HepG2 (cell line): ENCODE results near the gene SYT11. TPM values are rescaled to one million over a fixed set of nuclear protein-coding genes. Genes with fewer than 3 reads are reported as not detected.

Experiments used
- ARNT2 ChIP-seq: sonication (generic); formaldehyde crosslinking; IDR thresholded peaks from 2 replicates; pipeline ENCODE4 v1.8.0; 2022; ENCODE audit warnings: mild to moderate bottlenecking, low read depth, missing genetic modification reagents, moderate library complexity
- BRD4 ChIP-seq: sonication (generic); formaldehyde crosslinking; IDR thresholded peaks from 2 replicates; pipeline ENCODE4 v1.4.0; 2020; ENCODE audit warnings: missing genetic modification reagents
- DMAP1 ChIP-seq: IDR thresholded peaks from 2 replicates; pipeline ENCODE4 v1.6.1; 2016
- HOXA9 ChIP-seq: sonication (generic); formaldehyde crosslinking; IDR thresholded peaks from 2 replicates; pipeline ENCODE4 v1.8.1; 2022; ENCODE audit warnings: missing genetic modification reagents, mild to moderate bottlenecking, moderate library complexity, borderline replicate concordance
- IKZF4 ChIP-seq: sonication (generic); formaldehyde crosslinking; IDR thresholded peaks from 2 replicates; pipeline ENCODE4 v1.5.1; 2020; ENCODE audit warnings: borderline replicate concordance, mild to moderate bottlenecking, low read depth, missing genetic modification reagents; ENCODE audit errors: not compliant biosample characterization
- LCORL ChIP-seq, 2 experiments: fragments of 450-650 bp in 1 of 2; sonication (generic) in 1 of 2; formaldehyde crosslinking in 1 of 2; IDR thresholded peaks; 2 replicates each; pipeline versions ENCODE4 v1.5.0 to v1.6.1; 2017 to 2020; ENCODE audit warnings: antibody characterized with exemption in 1 of 2, missing genetic modification reagents in 1 of 2
- MAZ ChIP-seq, 2 experiments: sonication (generic) in 1 of 2; formaldehyde crosslinking in 1 of 2; IDR thresholded peaks; 2 replicates each; pipeline versions ENCODE4 v1.5.0 to v1.6.1; 2012 to 2020; ENCODE audit warnings: low read depth in 2 of 2, mild to moderate bottlenecking in 2 of 2, borderline replicate concordance in 1 of 2, improper control_type of control experiment in 1 of 2, low read length in 1 of 2, missing genetic modification reagents in 1 of 2, moderate library complexity in 1 of 2
- NR3C1 ChIP-seq: sonication (generic); formaldehyde crosslinking; IDR thresholded peaks from 2 replicates; pipeline ENCODE4 v1.4.0; 2020; ENCODE audit warnings: missing genetic modification reagents
- PPARG ChIP-seq: conservative IDR thresholded peaks from 2 replicates; pipeline ENCODE4 v1.6.1; 2016; ENCODE audit warnings: missing biosample characterization, missing genetic modification reagents
- SATB2 ChIP-seq: sonication (generic); formaldehyde crosslinking; IDR thresholded peaks from 2 replicates; pipeline ENCODE4 v1.5.0; 2020; ENCODE audit warnings: missing genetic modification reagents
- TOE1 ChIP-seq: sonication (generic); formaldehyde crosslinking; IDR thresholded peaks from 2 replicates; pipeline ENCODE4 v1.4.0; 2020; ENCODE audit warnings: mild to moderate bottlenecking, missing genetic modification reagents
- ZBTB37 ChIP-seq: sonication (generic); formaldehyde crosslinking; IDR thresholded peaks from 2 replicates; pipeline ENCODE4 v1.4.0; 2020; ENCODE audit warnings: mild to moderate bottlenecking, missing genetic modification reagents
- ZKSCAN5 ChIP-seq: sonication (generic); formaldehyde crosslinking; IDR thresholded peaks from 2 replicates; pipeline ENCODE4 v1.5.1; 2020; ENCODE audit warnings: mild to moderate bottlenecking, missing genetic modification reagents
- ZNF101 ChIP-seq: sonication (generic); formaldehyde crosslinking; IDR thresholded peaks from 2 replicates; pipeline ENCODE4 v1.4.0; 2020; ENCODE audit warnings: mild to moderate bottlenecking, low read depth, missing genetic modification reagents, borderline replicate concordance
- ZNF446 ChIP-seq: sonication (generic); formaldehyde crosslinking; IDR thresholded peaks from 2 replicates; pipeline ENCODE4 v1.5.0; 2020; ENCODE audit warnings: mild to moderate bottlenecking, missing genetic modification reagents
- ZNF564 ChIP-seq: sonication (generic); formaldehyde crosslinking; IDR thresholded peaks from 2 replicates; pipeline ENCODE4 v1.8.1; 2023; ENCODE audit warnings: mild to moderate bottlenecking, missing genetic modification reagents
- ZSCAN25 ChIP-seq: sonication (generic); formaldehyde crosslinking; IDR thresholded peaks from 2 replicates; pipeline ENCODE4 v1.8.0; 2022; ENCODE audit warnings: mild to moderate bottlenecking, missing genetic modification reagents
- polyA plus RNA-seq, 8 experiments: library from polyadenylated mRNA; depleted of rRNA in 3 of 8; stranded (reverse) in 7 of 8; unstranded in 1 of 8; fragments of >200 nt; fragmentation: Illumina TruSeq in 4 of 8; extraction: Trizol in 4 of 8; gene quantifications; 2 replicates each; pipeline versions ENCODE4 v1.2.1 to v1.2.3, GENCODE V29; 2011 to 2016; ENCODE audit warnings: low read depth in 4 of 8, missing spikeins in 1 of 8, mixed read lengths in 1 of 8; ENCODE audit not compliant: insufficient read depth in 1 of 8
- total RNA-seq, 5 experiments: library from RNA; depleted of rRNA; stranded (reverse); fragments of >200 nt; fragmentation: Illumina TruSeq; extraction: Trizol; gene quantifications; 2 replicates each; pipeline ENCODE4 v1.2.3, GENCODE V29; 2016; ENCODE audit warnings: low read depth in 1 of 5
- TF ChIP-seq, protein P1 (sequence below): sonication (generic); formaldehyde crosslinking; IDR thresholded peaks from 2 replicates; pipeline ENCODE4 v1.4.0; 2020; ENCODE audit warnings: mild to moderate bottlenecking, low read depth, missing genetic modification reagents
- TF ChIP-seq, protein P2 (sequence below): sonication (generic); formaldehyde crosslinking; IDR thresholded peaks from 2 replicates; pipeline ENCODE4 v1.5.0; 2020; ENCODE audit warnings: mild to moderate bottlenecking, missing genetic modification reagents, borderline replicate concordance

Gene SYT11
- total and polyA plus RNA-seq, 2 of the 13 experiments (the other 11 are each of a cell fraction or from before 2014, with no cell fraction given) = 0.22 to 0.59 TPM

GRCh38 chr1:155933591-155934096 lies 74.3 kb downstream of the SYT11 start (continued):
- TF ChIP-seq SATB2 (no peak), TOE1 (CRISPR knock-in tag) (no peak), PPARG (CRISPR knock-in tag) (no peak), NR3C1 (CRISPR knock-in tag) (no peak), IKZF4 (peak; percentile 20), ARNT2 (no peak), ZBTB37 (CRISPR knock-in tag) (0 out of 2 replicates have a peak, but pooled peaks have one; percentile 34), ZNF446 (CRISPR knock-in tag) (no peak), LCORL (IDR thresholded peaks at IDR 0.05) (no peak), LCORL (CRISPR knock-in tag; IDR thresholded peaks at IDR 0.05) (no peak), BRD4 (CRISPR knock-in tag) (no peak), DMAP1 (no peak), ZNF101 (no peak), HOXA9 (CRISPR knock-in tag) (no peak), ZKSCAN5 (CRISPR knock-in tag) (no peak), ZNF564 (no peak), ZSCAN25 (CRISPR knock-in tag) (no peak), MAZ (IDR thresholded peaks at IDR 0.05; ENCODE audit: borderline replicate concordance, low read depth, low read length) (no peak), MAZ (CRISPR knock-in tag; IDR thresholded peaks at IDR 0.05; ENCODE audit: low read depth) (no peak)
- TF ChIP-seq, protein P1, sequence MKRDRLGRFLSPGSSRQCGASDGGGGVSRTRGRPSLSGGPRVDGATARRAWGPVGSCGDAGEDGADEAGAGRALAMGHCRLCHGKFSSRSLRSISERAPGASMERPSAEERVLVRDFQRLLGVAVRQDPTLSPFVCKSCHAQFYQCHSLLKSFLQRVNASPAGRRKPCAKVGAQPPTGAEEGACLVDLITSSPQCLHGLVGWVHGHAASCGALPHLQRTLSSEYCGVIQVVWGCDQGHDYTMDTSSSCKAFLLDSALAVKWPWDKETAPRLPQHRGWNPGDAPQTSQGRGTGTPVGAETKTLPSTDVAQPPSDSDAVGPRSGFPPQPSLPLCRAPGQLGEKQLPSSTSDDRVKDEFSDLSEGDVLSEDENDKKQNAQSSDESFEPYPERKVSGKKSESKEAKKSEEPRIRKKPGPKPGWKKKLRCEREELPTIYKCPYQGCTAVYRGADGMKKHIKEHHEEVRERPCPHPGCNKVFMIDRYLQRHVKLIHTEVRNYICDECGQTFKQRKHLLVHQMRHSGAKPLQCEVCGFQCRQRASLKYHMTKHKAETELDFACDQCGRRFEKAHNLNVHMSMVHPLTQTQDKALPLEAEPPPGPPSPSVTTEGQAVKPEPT (CRISPR knock-in tag) = no peak
- TF ChIP-seq, protein P2, sequence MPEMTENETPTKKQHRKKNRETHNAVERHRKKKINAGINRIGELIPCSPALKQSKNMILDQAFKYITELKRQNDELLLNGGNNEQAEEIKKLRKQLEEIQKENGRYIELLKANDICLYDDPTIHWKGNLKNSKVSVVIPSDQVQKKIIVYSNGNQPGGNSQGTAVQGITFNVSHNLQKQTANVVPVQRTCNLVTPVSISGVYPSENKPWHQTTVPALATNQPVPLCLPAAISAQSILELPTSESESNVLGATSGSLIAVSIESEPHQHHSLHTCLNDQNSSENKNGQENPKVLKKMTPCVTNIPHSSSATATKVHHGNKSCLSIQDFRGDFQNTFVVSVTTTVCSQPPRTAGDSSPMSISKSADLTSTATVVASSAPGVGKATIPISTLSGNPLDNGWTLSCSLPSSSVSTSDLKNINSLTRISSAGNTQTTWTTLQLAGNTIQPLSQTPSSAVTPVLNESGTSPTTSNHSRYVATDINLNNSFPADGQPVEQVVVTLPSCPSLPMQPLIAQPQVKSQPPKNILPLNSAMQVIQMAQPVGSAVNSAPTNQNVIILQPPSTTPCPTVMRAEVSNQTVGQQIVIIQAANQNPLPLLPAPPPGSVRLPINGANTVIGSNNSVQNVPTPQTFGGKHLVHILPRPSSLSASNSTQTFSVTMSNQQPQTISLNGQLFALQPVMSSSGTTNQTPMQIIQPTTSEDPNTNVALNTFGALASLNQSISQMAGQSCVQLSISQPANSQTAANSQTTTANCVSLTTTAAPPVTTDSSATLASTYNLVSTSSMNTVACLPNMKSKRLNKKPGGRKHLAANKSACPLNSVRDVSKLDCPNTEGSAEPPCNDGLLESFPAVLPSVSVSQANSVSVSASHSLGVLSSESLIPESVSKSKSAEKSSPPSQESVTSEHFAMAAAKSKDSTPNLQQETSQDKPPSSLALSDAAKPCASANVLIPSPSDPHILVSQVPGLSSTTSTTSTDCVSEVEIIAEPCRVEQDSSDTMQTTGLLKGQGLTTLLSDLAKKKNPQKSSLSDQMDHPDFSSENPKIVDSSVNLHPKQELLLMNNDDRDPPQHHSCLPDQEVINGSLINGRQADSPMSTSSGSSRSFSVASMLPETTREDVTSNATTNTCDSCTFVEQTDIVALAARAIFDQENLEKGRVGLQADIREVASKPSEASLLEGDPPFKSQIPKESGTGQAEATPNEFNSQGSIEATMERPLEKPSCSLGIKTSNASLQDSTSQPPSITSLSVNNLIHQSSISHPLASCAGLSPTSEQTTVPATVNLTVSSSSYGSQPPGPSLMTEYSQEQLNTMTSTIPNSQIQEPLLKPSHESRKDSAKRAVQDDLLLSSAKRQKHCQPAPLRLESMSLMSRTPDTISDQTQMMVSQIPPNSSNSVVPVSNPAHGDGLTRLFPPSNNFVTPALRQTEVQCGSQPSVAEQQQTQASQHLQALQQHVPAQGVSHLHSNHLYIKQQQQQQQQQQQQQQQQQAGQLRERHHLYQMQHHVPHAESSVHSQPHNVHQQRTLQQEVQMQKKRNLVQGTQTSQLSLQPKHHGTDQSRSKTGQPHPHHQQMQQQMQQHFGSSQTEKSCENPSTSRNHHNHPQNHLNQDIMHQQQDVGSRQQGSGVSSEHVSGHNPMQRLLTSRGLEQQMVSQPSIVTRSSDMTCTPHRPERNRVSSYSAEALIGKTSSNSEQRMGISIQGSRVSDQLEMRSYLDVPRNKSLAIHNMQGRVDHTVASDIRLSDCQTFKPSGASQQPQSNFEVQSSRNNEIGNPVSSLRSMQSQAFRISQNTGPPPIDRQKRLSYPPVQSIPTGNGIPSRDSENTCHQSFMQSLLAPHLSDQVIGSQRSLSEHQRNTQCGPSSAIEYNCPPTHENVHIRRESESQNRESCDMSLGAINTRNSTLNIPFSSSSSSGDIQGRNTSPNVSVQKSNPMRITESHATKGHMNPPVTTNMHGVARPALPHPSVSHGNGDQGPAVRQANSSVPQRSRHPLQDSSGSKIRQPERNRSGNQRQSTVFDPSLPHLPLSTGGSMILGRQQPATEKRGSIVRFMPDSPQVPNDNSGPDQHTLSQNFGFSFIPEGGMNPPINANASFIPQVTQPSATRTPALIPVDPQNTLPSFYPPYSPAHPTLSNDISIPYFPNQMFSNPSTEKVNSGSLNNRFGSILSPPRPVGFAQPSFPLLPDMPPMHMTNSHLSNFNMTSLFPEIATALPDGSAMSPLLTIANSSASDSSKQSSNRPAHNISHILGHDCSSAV = 0 out of 2 replicates have a peak, but pooled peaks have one; percentile 2
